Astrocyte of the spinal cord (primary cell): ENCODE data around the gene RARRES1.

ENCODE experiments used
- DNase-seq: peaks from one replicate; pipeline ENCODE4 v3.0.0; 2011; ENCODE audit warnings: low read depth, low spot score
- H3K4me3 ChIP-seq: 2 replicates; pipeline ENCODE4 v1.5.1; 2011; ENCODE audit warnings: low read depth, mild to moderate bottlenecking, low read length, moderate library complexity
- CTCF ChIP-seq: IDR thresholded peaks from 2 replicates; pipeline ENCODE4 v1.5.1; 2012; ENCODE audit warnings: low read depth, mild to moderate bottlenecking, low read length, inconsistent platforms
- in situ Hi-C: cut with HindIII; loops from 2 replicates; pipeline ENCODE4 v1.10.0; 2017; ENCODE audit warnings: low sequenced_read_pairs

Gene RARRES1

GRCh38 chr3:158775426-158776410 lies 43.5 kb upstream of the RARRES1 start:
- no peak for TF ChIP-seq CTCF
- no peak for DNase-seq
- in situ Hi-C loops, result no loop called here
- H3K4me3 ChIP-seq, result no peak overlapping the region

- no peak for TF ChIP-seq CTCF
- in situ Hi-C loops, result no loop called here
Measured at GRCh38 chr3:158774965-158775364, 42.7 kb upstream of the RARRES1 start.

GRCh38 chr3:158773845-158774830 lies 41.9 kb upstream of the RARRES1 start:
- DNase-seq, result peak; percentile 23
- in situ Hi-C loops, result no loop called here
- TF ChIP-seq CTCF, result no peak
- no peak overlapping the region for H3K4me3 ChIP-seq

More at GRCh38 chr3:158774965-158775364, 42.7 kb upstream of the RARRES1 start:
- DNase-seq, result no peak
- H3K4me3 ChIP-seq, result no peak overlapping the region

GRCh38 chr3:158773166-158773565 lies 40.9 kb upstream of the RARRES1 start:
- H3K4me3 ChIP-seq, result no peak overlapping the region
- in situ Hi-C loops, result no loop called here
- no peak for DNase-seq
- TF ChIP-seq CTCF, result no peak

- no peak overlapping the region for H3K4me3 ChIP-seq
- no peak for DNase-seq
- TF ChIP-seq CTCF, result no peak
- in situ Hi-C loops, result no loop called here
Measured at GRCh38 chr3:158771982-158772381, 39.7 kb upstream of the RARRES1 start.

- no peak overlapping the region for H3K4me3 ChIP-seq
- no peak for TF ChIP-seq CTCF
- no peak for DNase-seq
- in situ Hi-C loops, result no loop called here
Measured at GRCh38 chr3:158771577-158771976, 39.3 kb upstream of the RARRES1 start.
